NCI-H2029 treated with DMSO at 0.1 percent for 48 hours (cell line): Measurements from ENCODE around the gene STRADA.

Experiments
- DNase-seq: peaks from one replicate; lab custom pipeline; 2025; lab: John Stamatoyannopoulos, UW

The STRADA gene

GRCh38 chr17:63701456-63701820 is 40.2 kb downstream of the STRADA start:
- no peak for DNase-seq

- no peak for DNase-seq
These were observed 40.8 kb downstream of the STRADA start for GRCh38 chr17:63700528-63701455.

GRCh38 chr17:63699638-63700527 is 41.7 kb downstream of the STRADA start, which contains the start of gene LIMD2:
TSS of gene LIMD2 (minus strand) at chr17:63700125. CDS start at chr17:63699298, 827 bp downstream.
- no peak for DNase-seq

GRCh38 chr17:63698886-63699637 is 42.5 kb downstream of the STRADA start:
- no peak for DNase-seq

GRCh38 chr17:63698381-63698885 is 43.2 kb downstream of the STRADA start:
- no peak for DNase-seq

GRCh38 chr17:63697341-63698286 is 44.0 kb downstream of the STRADA start:
- peak; percentile 24 for DNase-seq

GRCh38 chr17:63696381-63696961 is 45.1 kb downstream of the STRADA start:
- DNase-seq = no peak

GRCh38 chr17:63695889-63696288 is 45.7 kb downstream of the STRADA start:
- DNase-seq = no peak

GRCh38 chr17:63694950-63695773 is 46.4 kb downstream of the STRADA start:
- no peak for DNase-seq

- DNase-seq = no peak
These were observed 47.2 kb downstream of the STRADA start for GRCh38 chr17:63694229-63694949.

DNA sequence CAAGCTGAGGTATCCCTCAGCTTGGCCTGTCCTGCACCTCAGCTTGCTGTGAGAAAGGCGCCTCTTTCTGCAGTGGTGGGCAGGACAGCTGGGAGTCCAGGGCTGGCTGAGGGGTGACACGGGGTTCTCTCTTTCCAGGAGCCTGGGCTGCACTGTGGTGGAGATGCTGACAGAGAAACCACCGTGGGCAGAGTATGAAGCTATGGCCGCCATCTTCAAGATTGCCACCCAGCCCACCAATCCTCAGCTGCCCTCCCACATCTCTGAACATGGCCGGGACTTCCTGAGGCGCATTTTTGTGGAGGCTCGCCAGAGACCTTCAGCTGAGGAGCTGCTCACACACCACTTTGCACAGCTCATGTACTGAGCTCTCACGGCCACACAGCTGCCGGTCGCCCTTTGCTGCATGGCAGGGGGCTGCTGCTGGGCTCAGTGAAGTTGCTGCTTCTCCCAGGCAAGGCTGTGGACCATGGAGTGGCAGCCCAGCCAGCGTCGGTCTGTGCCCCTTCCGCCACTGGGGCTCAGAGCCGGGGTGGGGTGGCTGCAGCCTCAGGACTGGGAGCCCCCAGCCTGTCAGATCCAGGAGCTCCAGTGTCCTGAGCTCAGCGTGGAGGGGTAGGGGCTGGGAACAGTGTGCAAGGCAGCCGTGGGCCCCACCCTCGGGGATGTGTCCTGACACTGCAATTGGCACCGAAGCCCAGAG is 48.0 kb downstream of the STRADA start:
- no peak for DNase-seq

GRCh38 chr17:63692195-63692816 is 49.3 kb downstream of the STRADA start:
- no peak for DNase-seq

GRCh38 chr17:63689479-63689878 is 52.1 kb downstream of the STRADA start:
- DNase-seq = no peak

- DNase-seq = no peak
These were observed 53.1 kb downstream of the STRADA start for GRCh38 chr17:63688396-63689020.

GRCh38 chr17:63686138-63686685 is 55.4 kb downstream of the STRADA start:
- no peak for DNase-seq

DNA sequence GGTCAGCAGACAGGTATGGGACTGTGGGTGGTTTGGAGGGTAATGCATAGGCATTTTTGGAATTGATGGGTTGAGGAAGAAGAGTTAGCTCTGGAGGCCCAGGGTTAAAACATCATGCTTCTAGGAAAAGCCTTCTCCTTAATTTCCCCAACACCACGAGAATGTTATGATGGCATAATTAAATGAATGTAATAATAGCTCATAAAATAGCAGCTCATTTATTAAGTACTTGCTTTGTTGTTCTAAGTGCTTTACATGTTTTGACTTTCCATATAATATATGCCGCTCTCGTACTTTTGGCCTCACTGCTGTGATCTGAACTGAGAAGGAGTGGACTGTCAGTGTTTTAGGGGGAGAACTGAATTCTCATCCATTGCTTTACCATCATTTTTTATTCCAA is 56.0 kb downstream of the STRADA start:
- DNase-seq = no peak

DNA sequence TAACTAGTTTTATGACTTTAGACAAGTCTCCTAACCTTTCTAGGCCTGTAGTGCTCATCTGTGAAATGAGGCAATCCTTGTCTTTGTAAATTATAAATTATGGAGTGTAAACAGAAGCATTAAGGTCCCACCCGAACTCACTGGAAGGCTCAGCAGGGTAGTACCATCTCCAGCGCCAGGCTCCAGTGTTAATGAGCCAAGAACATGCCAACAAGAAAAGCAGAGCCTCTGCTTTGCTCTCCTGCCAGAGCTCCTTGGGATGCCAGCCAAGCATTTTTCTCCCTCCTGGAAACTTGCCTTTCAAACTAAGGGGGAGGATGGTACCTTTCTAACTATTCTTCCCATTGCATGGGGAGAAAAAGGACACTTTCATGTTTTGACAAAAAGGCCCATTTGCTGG is 56.6 kb downstream of the STRADA start:
- no peak for DNase-seq
